ENCODE results near the gene HMGN3.

Gene HMGN3

DNA sequence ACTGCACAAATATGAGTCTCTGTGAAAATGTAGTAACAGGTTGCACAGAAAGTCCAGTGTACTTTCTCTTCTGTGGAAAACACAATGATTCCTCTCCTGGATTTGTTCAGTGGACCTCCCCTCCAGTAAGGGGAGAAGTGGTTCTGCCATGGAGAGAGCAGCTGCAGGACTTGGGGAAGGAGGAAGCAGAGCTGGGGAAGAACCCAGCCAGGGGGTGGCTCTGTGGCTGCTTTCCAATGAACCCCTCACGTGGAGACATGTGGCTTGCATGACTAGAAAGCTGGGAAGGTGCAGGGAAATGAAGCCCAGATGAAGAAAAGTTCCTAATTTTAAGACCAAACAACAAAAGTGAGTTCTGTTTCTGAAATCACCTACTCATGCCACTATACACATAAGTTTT, 31.9 kb downstream of the HMGN3 start:
- Histone ChIP-seq H3K36me3 (ENCODE audit: insufficient read depth, insufficient read length, low read length) (peaks cover 42% of the 10 kb centered on the region), H3K9me3 (ENCODE audit: insufficient read depth, low read length) (0 out of 2 replicates have a peak, but pooled peaks cover 7% of the 10 kb centered on the region), H3K27me3 (ENCODE audit: insufficient read depth, insufficient read length) (no peaks in the 10 kb centered on the region), H3K4me1 (ENCODE audit: insufficient read depth, insufficient read length) (no peaks in the 10 kb centered on the region), H3K9ac (ENCODE audit: insufficient read length, low read depth) (no peak overlapping the region), H3K4me3 (ENCODE audit: insufficient read length, low read depth) (no peak overlapping the region)
- DNase-seq (ENCODE audit: low read depth, low spot score) = no peak
- TF ChIP-seq YY1 (IDR thresholded peaks at IDR 0.05; ENCODE audit: insufficient read depth, insufficient read length) (no peak), ZNF274 (IDR thresholded peaks at IDR 0.05; ENCODE audit: low read depth, low read length) (no peak), SUZ12 (IDR thresholded peaks at IDR 0.05; ENCODE audit: extremely low read depth, insufficient read depth, insufficient read length) (no peak)

DNA sequence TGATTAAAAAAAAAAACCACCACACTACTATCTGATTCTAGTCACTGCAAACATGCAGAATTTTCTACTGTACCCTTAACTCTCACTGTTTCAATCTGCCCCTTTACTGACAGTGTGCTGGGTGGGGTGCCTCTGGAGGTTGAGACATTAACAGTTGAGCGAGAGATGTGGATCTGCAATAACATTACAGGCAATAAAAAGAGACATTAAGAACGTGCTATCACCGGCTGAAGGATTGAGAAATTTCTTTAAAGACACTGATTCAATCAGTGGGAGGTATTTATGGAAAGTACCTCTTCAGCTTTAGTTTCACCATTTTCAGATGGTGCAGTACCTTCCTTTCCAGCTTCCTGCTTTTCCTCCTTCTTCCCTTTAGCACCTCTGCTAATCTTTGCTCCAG, 32.5 kb downstream of the HMGN3 start:
- no peaks in the 10 kb centered on the region for H3K27me3 ChIP-seq (ENCODE audit: insufficient read depth, insufficient read length)
- 0 out of 2 replicates have a peak, but pooled peaks cover 7% of the 10 kb centered on the region for H3K9me3 ChIP-seq (ENCODE audit: insufficient read depth, low read length)
- H3K4me3 ChIP-seq (ENCODE audit: insufficient read length, low read depth) = no peak overlapping the region
- peaks cover 39% of the 10 kb centered on the region for H3K36me3 ChIP-seq (ENCODE audit: insufficient read depth, insufficient read length, low read length)
- TF ChIP-seq SUZ12 (IDR thresholded peaks at IDR 0.05; ENCODE audit: extremely low read depth, insufficient read depth, insufficient read length) (no peak), YY1 (IDR thresholded peaks at IDR 0.05; ENCODE audit: insufficient read depth, insufficient read length) (no peak), ZNF274 (IDR thresholded peaks at IDR 0.05; ENCODE audit: low read depth, low read length) (no peak)
- no peaks in the 10 kb centered on the region for H3K4me1 ChIP-seq (ENCODE audit: insufficient read depth, insufficient read length)
- no peak overlapping the region for H3K9ac ChIP-seq (ENCODE audit: insufficient read length, low read depth)
- DNase-seq (ENCODE audit: low read depth, low spot score) = no peak

DNA sequence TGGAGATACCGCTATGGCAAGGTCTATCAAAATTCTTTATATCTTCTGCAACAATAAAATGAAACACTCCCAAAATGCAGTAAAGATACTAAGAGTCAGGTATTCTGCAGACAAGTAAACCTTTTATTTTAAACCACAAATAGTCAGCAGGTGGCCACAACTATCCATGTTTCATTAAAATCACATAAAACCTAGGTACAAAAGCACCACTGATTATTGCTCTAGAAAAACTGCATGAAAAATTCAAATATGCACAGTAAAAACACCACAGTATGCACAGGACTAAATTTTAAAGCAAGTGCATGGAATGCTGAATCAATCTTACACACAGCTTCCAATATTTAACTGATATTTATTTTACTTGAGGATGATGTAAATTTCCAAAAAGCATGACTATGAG, 33.3 kb downstream of the HMGN3 start:
- no peaks in the 10 kb centered on the region for H3K4me1 ChIP-seq (ENCODE audit: insufficient read depth, insufficient read length)
- DNase-seq (ENCODE audit: low read depth, low spot score) = no peak
- TF ChIP-seq ZNF274 (IDR thresholded peaks at IDR 0.05; ENCODE audit: low read depth, low read length) = no peak
- no peak for TF ChIP-seq YY1 (IDR thresholded peaks at IDR 0.05; ENCODE audit: insufficient read depth, insufficient read length)
- no peak for TF ChIP-seq SUZ12 (IDR thresholded peaks at IDR 0.05; ENCODE audit: extremely low read depth, insufficient read depth, insufficient read length)
- H3K9ac ChIP-seq (ENCODE audit: insufficient read length, low read depth) = no peak overlapping the region
- peaks cover 32% of the 10 kb centered on the region for H3K36me3 ChIP-seq (ENCODE audit: insufficient read depth, insufficient read length, low read length)
- H3K9me3 ChIP-seq (ENCODE audit: insufficient read depth, low read length) = 0 out of 2 replicates have a peak, but pooled peaks cover 4% of the 10 kb centered on the region
- no peak overlapping the region for H3K4me3 ChIP-seq (ENCODE audit: insufficient read length, low read depth)
- no peaks in the 10 kb centered on the region for H3K27me3 ChIP-seq (ENCODE audit: insufficient read depth, insufficient read length)

DNA sequence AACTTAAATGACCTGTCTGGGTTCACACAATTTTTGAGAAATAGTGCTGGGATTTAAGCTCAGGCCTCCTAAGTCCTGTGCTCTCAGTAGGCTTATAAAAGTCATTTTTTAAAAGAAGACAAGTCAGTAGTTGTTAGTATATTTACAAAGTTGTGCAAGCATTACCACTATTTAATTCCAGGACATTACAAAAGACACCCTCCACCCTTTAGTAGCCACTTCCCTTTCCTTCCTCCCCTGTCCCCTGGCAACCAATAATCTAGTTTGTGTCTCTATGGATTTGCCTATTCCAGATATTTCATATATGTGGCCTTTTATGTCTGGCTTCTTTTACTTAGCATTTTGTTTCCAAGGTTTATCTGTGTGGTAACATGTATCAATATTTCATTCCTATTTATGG, 37.6 kb downstream of the HMGN3 start:
- peaks cover 7% of the 10 kb centered on the region for H3K9me3 ChIP-seq (ENCODE audit: insufficient read depth, low read length)
- H3K4me1 ChIP-seq (ENCODE audit: insufficient read depth, insufficient read length) = no peaks in the 10 kb centered on the region
- no peak overlapping the region for H3K4me3 ChIP-seq (ENCODE audit: insufficient read length, low read depth)
- TF ChIP-seq ZNF274 (IDR thresholded peaks at IDR 0.05; ENCODE audit: low read depth, low read length) = no peak
- TF ChIP-seq YY1 (IDR thresholded peaks at IDR 0.05; ENCODE audit: insufficient read depth, insufficient read length) = no peak
- TF ChIP-seq SUZ12 (IDR thresholded peaks at IDR 0.05; ENCODE audit: extremely low read depth, insufficient read depth, insufficient read length) = no peak
- no peak overlapping the region for H3K9ac ChIP-seq (ENCODE audit: insufficient read length, low read depth)
- DNase-seq (ENCODE audit: low read depth, low spot score) = no peak
- peaks cover 3% of the 10 kb centered on the region for H3K36me3 ChIP-seq (ENCODE audit: insufficient read depth, insufficient read length, low read length)
- no peaks in the 10 kb centered on the region for H3K27me3 ChIP-seq (ENCODE audit: insufficient read depth, insufficient read length)

DNA sequence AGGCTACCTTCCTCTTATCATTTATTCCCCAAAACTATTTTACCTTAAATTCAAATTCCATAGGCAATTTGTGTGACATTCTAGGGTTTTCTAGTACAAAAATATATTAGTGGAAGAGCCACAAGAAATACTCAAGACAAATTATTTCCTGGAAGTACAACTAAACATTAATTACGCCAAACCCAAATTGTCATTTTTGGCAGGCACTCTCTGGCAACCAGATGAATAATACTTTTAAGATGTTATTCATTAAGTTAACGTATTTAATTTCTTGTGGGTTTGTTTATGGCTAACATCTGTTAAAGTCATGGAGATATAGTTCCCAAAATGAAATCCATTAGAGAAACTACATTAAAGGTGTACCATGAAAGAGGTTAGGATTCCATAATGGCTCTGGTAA, 40.5 kb downstream of the HMGN3 start:
- no peak overlapping the region for H3K4me3 ChIP-seq (ENCODE audit: insufficient read length, low read depth)
- H3K27me3 ChIP-seq (ENCODE audit: insufficient read depth, insufficient read length) = no peaks in the 10 kb centered on the region
- no peak overlapping the region for H3K9ac ChIP-seq (ENCODE audit: insufficient read length, low read depth)
- no peaks in the 10 kb centered on the region for H3K36me3 ChIP-seq (ENCODE audit: insufficient read depth, insufficient read length, low read length)
- peaks cover 21% of the 10 kb centered on the region for H3K9me3 ChIP-seq (ENCODE audit: insufficient read depth, low read length)
- no peak for TF ChIP-seq ZNF274 (IDR thresholded peaks at IDR 0.05; ENCODE audit: low read depth, low read length)
- no peak for TF ChIP-seq SUZ12 (IDR thresholded peaks at IDR 0.05; ENCODE audit: extremely low read depth, insufficient read depth, insufficient read length)
- no peak for TF ChIP-seq YY1 (IDR thresholded peaks at IDR 0.05; ENCODE audit: insufficient read depth, insufficient read length)
- no peak for DNase-seq (ENCODE audit: low read depth, low spot score)
- no peaks in the 10 kb centered on the region for H3K4me1 ChIP-seq (ENCODE audit: insufficient read depth, insufficient read length)

DNA sequence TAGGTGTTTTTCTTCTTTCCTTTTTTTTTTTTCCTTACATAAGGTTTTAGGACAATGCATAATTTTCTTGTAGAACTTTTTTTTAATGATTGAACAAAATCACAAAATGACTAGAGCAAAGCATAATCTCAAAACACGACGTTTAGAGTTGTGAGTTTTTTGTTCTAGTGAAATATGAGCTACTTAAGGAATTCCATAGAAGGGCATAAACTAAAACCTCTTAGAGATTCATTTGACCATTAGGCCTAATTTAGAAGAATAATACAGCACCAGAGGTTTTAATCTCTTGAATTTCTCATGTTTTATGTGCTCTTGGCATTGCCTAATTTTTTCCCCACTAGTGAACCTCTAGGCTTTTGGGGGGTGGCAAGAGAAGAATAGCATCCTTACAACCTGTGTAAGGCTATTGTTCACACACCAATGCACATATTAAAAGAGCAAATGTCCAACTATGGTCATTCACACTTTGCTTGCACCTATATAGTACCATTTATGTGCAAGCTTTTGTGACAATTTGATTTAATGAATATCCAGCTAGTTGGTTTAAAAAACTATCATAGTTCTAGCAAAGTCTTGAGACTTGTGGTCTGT, 44.6 kb downstream of the HMGN3 start:
- no peaks in the 10 kb centered on the region for H3K4me1 ChIP-seq (ENCODE audit: insufficient read depth, insufficient read length)
- no peak for DNase-seq (ENCODE audit: low read depth, low spot score)
- no peak for TF ChIP-seq ZNF274 (IDR thresholded peaks at IDR 0.05; ENCODE audit: low read depth, low read length)
- TF ChIP-seq YY1 (IDR thresholded peaks at IDR 0.05; ENCODE audit: insufficient read depth, insufficient read length) = no peak
- no peak for TF ChIP-seq SUZ12 (IDR thresholded peaks at IDR 0.05; ENCODE audit: extremely low read depth, insufficient read depth, insufficient read length)
- H3K36me3 ChIP-seq (ENCODE audit: insufficient read depth, insufficient read length, low read length) = no peaks in the 10 kb centered on the region
- no peak overlapping the region for H3K4me3 ChIP-seq (ENCODE audit: insufficient read length, low read depth)
- H3K27me3 ChIP-seq (ENCODE audit: insufficient read depth, insufficient read length) = no peaks in the 10 kb centered on the region
- H3K9ac ChIP-seq (ENCODE audit: insufficient read length, low read depth) = no peak overlapping the region
- peaks cover 21% of the 10 kb centered on the region for H3K9me3 ChIP-seq (ENCODE audit: insufficient read depth, low read length)

DNA sequence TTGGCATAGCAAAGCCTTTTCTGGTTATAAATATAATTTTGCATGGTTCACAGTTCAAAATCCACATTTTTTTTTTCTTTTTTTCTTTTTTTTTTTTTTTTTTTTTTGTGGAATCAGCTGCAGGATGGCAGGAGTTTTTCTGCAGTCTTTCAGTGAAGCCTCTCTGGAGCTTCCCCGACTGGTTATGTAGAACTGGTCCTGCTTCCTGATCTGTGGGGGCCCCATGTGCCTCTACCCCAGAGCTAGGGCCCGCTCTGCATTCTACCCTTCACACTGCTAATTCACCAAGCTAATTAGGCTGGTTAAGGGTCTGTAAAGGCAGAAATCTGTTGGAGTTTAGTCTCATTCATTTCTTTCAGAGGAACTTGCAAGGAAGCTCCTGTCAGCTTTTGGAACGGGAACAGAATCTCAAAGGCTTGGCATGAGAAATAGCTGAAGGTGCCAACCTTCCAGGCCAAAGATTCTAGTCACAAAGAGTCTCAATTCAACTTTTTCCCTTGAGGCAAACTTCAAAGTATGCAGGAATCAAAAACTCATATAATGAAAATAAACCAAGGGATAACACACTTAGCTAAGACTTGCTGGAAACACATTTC, 45.5 kb downstream of the HMGN3 start:
- Histone ChIP-seq H3K4me1 (ENCODE audit: insufficient read depth, insufficient read length) (no peaks in the 10 kb centered on the region), H3K9me3 (ENCODE audit: insufficient read depth, low read length) (peaks cover 21% of the 10 kb centered on the region), H3K4me3 (ENCODE audit: insufficient read length, low read depth) (no peak overlapping the region), H3K36me3 (ENCODE audit: insufficient read depth, insufficient read length, low read length) (no peaks in the 10 kb centered on the region), H3K9ac (ENCODE audit: insufficient read length, low read depth) (no peak overlapping the region), H3K27me3 (ENCODE audit: insufficient read depth, insufficient read length) (no peaks in the 10 kb centered on the region)
- TF ChIP-seq SUZ12 (IDR thresholded peaks at IDR 0.05; ENCODE audit: extremely low read depth, insufficient read depth, insufficient read length) = no peak
- no peak for TF ChIP-seq ZNF274 (IDR thresholded peaks at IDR 0.05; ENCODE audit: low read depth, low read length)
- no peak for TF ChIP-seq YY1 (IDR thresholded peaks at IDR 0.05; ENCODE audit: insufficient read depth, insufficient read length)
- DNase-seq (ENCODE audit: low read depth, low spot score) = no peak

All from NT2/D1 (cell line).